Adipose tissue (tissue), 3 donors: ENCODE results near the gene BAG2. TPM values are rescaled to one million over a fixed set of nuclear protein-coding genes. Genes with fewer than 3 reads are reported as not detected.

Source experiments
- H3K27ac ChIP-seq: one replicate; pipeline ENCODE4 v1.5.1; 2013; ENCODE audit warnings: low read depth, low read length
- WGBS, 3 donors: extraction: QIAGEN DNeasy Blood & Tissue Kit; methylation state at CpG; one replicate each; pipeline ENCODE4 v1.1.7; 2013; 5-methylcytosine and 5-hydroxymethylcytosine counted together
- polyA plus RNA-seq, 3 donors: library from polyadenylated mRNA; stranded (reverse); fragments of 200-250 nt; gene quantifications; one replicate each; pipeline ENCODE4 v1.2.3, GENCODE V29; 2013
- donor health status: healthy with polysubstance abuse.
- donor health status: Bipolar disorder and iron deficiency.
- donor health status: healthy.

BAG2 gene
- polyA plus RNA-seq, 3 donors: 1.0 to 4.8 (median 2.3) TPM

DNA sequence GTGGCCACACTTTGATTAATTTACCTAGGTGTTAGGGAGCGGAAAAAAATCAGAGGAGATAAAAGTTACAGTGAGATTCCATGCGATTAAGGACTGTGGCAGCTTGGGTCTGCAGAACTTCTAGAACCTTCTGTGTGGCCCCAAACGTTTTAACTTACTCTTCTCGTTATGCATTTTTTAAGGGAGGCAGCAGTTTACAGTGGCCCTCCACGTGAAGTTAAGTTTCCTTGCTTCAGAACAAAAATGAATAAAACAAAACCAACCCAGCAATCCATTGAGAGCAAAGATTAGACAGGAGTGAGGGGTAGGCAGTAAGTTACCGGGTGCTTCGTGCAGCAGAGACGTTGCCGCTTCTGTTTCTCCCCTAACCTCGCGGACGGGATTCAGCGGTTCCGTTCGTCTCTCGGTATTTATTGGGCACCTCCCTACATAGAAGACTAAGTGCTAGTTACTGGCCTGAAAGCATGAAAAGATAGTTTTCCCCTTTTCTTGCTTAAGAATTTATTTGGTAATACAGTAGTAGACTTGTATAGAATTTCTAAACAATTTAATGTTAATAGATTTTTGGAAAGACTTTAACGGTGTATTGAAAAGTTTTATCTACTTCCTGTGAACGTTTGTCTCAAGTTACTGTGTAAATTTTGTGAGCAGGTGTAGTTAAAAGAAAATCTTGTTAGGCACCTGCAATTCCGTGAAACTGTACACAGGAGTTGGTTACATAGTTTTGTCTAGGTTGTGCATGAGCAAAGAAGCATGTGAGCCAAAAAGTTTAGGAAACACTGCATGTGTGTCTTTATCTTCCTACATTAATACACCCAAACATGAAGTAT lies 1.1 kb downstream of the BAG2 start:
- WGBS, 3 donors: 6 to 11% (median 10%) methylated on average over 19 of the region's 19 CpGs
- H3K27ac ChIP-seq: no peak overlapping the region

DNA sequence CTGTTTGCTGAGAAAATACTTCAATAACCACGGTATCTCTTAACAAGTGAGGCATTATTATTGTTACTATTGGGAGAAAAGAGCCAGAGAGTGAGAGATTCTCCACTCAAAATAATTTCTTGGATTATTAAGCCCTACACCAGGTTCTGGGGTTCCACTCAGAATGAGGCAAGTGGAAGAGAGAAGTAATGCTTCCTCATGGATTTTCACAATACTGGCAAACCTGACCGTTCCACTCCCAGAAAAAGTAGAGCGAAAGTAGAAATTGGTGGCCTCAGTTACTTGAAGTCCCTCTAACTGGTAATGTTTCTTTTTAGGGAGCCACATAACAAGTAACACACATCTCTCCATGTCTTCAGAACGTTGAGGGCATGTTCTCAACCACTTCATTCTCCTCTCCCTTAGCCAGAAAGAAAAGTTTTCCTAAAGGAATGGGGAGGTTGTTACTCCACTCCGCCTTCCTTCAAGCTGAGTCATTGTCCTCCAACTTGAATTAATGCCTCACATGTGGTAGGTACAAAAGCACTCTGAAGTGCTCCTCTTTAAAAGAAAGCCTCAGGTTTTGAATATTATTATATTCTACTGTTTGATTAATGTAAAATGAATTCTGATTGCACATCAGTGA lies 1.9 kb downstream of the BAG2 start:
- H3K27ac ChIP-seq: no peak overlapping the region
- 51 to 76% (median 53%) methylated on average over 5 of the region's 5 CpGs for WGBS, 3 donors

DNA sequence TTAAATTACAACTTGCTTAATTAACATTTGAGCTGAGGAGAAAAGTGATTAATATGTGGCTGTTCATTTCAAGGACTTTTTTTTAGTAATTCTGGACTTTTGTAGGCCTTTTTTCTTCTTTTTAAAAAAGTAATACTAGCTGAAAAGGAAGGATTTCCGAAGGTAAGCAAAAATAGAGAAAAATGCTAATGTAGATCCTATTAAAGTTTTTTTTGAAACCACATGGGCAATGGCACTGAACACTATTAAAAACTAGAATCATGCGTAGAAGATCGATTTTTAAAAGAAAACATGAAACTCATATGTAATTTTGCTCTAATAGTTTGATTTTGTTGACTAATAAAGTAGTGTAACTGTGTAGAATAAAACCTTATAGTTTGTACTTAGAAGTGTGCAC lies 2.4 kb downstream of the BAG2 start:
- no peak overlapping the region for H3K27ac ChIP-seq
- WGBS, 3 donors: 92 to 95% (median 94%) methylated on average over 3 of the region's 3 CpGs

DNA sequence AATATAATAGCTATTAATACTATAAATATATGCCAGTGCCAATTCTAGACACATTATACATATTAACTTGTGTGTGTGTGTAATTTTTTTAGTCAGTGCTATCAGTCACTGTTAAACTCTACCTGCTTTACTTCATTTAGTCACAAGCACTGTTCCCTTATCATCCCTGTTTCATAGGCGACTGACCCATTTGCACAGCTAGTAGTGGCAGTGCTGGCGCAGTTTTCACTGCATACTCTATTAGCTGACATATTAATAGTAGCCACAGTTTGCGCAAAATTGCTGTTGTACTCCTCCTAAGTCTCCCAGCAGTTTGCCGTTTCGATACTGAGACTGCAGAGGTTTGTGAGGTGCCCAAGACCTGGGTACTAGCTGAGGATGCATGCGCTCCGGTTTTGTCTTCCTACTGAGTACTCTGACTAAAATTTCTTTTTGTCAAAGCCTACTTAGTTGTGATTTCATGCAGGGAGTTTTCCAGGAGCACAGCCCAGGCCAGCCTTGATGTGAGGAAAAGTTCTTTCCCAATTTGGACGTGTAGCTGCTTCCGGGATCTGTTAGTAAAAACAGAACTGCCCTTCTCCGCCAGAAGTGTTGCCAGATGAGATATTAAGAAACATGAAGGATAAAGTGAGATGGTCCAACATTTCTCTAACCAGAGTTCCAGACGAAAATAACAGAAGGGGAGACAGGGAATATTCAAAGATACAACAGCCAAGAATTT lies 5.6 kb downstream of the BAG2 start:
- no peak overlapping the region for H3K27ac ChIP-seq
- WGBS, 3 donors: 62 to 81% (median 63%) methylated on average over 11 of the region's 11 CpGs

DNA sequence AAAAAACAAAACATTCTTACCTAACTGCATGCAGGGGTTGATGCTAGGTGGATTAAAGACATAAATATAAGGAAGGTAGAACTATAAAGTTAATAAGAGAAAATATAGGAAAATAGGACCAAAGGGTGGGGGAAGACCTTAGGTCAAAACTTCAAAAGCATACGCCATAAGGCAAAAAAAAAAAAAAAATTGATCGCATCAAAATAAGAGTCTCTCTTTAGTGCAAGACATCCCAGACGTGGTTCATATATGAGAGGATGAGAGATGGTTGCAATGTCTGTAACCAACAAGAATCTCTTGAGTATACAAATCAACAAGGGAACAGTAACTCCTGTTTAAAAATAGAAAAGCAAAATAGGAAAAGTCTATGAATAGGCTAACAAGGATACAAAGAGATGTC lies 8.5 kb downstream of the BAG2 start:
- WGBS, 3 donors: 86 to 96% (median 91%) methylated on average over 3 of the region's 3 CpGs
- H3K27ac ChIP-seq: no peak overlapping the region

DNA sequence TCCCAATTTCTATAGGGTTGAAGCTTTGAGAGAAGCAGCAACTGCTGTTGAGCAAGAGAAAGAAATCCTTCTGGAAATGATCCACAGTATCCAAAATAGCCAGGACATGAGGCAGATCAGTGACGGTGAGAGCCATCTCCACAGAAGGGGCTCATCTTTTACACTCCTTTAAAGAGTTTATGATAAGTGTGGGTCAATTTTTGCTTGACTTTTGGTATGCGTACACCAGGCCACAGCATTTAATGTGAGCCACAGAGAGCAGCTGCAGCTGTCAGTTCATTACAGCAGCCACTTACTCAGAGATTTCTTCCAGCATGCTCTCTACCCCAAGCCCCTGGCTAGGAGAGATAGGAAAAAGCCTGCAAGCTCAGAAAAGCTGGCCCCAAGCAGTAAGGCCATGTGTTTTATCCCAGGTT lies 9.9 kb downstream of the BAG2 start:
- 90% methylated on average over 2 of the region's 2 CpGs for WGBS, 3 donors
- H3K27ac ChIP-seq: no peak overlapping the region

DNA sequence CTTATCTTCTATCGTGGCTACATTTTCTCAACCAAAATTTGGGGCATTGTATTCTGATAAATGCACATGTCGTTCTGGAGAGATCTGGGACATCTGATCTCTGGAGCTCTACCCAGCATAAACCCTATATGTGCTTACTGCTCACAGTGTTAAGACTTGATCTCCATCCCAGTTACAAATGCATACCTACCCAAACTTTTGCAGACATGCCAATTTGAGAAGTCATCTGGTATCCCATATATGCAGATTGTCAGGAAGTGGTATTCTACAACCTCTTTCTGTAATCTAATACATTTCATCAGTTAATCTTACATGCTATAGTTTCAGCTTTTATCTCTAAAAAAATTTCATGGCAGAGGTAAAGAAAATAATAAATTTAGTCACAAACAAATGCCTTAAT lies 11.2 kb downstream of the BAG2 start:
- H3K27ac ChIP-seq: no peak overlapping the region
- 81 to 92% (median 87%) methylated on average over 2 of the region's 2 CpGs for WGBS, 3 donors

DNA sequence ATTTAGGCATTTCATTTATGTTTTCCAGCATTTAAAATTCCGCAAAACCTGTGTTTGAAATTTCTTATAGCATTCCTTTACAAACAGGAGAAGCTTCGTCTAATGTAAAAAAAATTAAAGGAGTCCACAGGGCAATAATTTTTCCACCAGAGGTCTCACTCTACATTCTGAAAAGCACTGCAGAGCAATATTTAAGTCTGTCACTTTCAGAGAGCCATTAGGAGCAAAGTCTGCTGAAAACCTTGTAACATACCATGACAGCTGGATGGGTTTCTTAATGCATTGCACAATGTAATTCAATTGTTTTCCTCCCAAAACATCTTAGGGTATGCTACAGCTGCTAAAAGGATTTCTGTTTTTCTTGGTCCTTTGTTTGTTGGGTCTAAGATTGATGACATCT lies 18.0 kb downstream of the BAG2 start:
- 71 to 76% (median 73%) methylated on average over 2 of the region's 2 CpGs for WGBS, 3 donors
- H3K27ac ChIP-seq: no peak overlapping the region

DNA sequence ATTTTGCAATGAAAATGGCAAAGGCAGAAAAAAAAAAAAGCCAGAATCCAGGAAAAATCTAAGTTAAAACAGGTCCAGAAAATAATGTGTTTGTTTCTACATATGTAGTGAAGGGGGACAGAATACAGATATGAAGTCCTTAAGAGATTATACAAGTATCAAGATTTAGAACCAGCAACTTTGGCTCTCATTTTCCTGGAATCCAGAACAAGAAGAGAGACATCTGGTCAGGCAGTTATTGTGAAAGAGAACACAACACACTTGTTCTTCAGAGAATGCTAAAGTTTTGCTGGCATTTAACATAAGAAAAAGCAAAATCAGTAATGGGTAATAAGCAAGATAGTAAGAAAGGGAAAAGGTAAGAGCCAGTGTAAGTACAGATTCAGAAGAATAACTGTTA lies 21.1 kb downstream of the BAG2 start:
- no peak overlapping the region for H3K27ac ChIP-seq

DNA sequence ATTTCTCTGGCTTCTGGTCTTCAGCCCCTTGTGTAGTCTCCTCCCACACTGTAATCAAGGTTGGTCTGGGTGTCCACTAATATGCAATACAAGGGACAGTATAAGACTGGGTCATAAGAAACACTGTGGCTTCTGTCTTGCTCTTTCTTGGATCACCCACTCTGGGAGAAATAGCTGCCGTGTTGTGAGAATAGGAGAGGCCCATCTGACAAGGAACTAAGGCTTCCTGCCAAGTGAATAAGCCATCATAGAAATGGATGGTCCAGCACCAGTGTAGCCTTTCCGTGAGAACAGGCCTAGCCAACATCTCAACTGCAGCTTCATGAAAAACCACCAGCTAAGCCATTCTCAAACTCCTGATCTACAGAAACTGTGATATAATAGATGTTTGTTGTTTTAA lies 23.3 kb downstream of the BAG2 start:
- 84 to 86% (median 85%) methylated on average over 2 of the region's 2 CpGs for WGBS, 3 donors
- no peak overlapping the region for H3K27ac ChIP-seq

DNA sequence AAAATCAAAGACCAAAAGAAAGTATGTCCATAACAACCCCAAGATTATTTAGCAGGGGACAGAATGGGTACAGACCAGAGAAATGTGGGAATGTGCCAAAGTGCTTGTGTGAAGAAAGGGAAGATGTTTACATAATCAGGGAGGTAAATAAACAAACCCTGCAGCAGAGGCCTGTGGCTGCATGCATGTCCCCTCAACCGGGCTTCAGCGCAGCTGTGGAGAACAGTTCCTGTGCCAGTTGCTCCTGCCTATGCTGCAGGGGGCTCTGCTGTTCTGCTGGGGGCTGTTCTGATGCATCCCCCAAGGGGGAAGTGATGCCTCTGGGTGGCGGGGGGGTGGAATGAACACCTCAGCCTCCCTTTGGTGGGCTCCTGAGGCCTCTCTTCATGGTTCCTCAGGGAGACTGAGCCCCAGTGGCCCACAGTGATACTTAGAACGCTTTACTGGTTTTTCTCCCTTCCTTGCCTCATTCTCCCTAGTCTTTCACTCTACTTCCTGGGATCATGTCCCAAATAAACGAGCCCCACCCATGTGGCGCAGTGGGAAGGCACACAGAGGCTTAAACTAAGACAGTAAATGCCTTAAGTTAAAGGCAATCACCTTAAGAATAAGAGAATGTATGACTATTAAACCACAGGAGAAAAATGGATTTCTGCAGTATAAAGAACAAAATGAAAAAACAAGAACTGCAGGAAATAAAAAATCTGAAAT lies 27.0 kb downstream of the BAG2 start:
- WGBS, 3 donors: 71 to 85% (median 76%) methylated on average over 6 of the region's 6 CpGs
- H3K27ac ChIP-seq: no peak overlapping the region

DNA sequence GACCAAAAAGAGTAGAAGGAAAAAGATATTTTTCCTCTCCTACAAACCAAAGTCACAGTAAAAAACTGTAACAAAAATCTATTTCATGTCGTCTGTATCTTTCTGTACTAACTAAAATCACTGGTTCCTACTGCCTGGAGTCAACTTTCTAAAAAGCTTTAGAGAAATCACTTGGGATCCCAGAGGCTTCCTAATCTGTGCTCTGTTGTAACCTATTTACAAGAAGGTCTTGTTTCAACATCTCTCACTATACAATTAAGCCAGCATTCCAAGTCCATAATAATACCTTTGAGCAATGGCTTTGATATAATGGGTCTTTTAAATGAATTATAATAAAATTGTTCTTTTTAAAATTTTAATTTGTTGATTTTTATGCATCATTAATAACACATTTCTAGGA lies 29.6 kb downstream of the BAG2 start:
- 62 to 83% (median 75%) methylated on average over 1 of the region's 1 CpG for WGBS, 3 donors
- H3K27ac ChIP-seq: no peak overlapping the region

DNA sequence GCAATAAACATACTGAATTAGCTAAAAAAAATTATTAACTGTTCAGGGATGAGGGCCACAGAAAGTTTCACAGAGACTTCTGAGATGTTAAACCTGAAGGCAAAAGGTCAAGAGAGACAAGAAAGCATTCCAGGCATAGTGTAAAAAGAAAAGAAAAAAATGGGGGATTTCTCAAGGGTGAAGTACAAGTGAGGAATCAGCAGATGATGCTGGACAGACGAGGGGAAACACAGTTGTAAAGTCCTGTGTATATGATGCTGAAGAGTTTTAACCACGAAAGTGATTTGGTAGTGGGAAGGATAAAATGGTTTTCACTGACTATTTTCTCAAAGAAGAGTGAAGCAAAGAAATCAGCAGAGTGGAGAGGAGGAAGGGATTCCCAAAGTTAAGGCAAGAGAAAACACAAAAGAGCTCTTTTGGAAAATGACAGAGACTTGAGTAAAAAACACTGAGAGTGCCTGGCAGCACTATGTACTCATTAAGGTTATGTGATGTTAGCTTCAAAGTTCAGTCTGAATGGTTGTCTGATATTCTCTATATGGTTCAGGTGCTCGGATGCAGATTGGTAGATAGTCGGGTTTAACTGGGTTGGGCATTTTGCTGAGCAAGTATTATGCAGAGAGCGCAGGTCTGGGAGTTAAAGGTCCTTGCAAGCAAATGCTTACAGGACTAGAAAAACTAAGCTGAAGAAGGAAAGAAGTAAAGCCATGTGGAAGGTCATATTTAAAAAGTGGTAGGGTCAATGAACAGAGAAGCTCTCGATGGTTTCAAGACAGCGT lies 33.6 kb downstream of the BAG2 start:
- 84 to 91% (median 90%) methylated on average over 7 of the region's 7 CpGs for WGBS, 3 donors
- H3K27ac ChIP-seq: no peak overlapping the region

DNA sequence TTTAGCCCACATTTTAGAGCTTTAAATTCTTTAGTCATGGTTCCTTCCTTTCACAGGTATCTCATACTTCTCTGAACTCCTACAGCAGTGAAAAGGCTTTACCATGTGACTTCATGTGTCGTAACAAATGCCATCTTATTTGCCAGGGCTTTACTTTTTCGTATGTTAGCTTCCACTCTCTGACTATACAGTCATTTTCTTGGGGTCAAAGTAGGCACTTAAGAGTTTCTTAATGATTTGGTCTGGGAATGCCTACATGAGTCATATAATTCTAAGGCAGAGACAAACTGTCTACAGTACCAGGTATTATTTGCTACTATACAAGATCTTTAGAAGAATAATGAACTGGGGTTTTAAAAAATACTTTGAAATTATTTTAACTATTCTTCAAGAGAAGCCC lies 35.0 kb downstream of the BAG2 start:
- 79 to 85% (median 80%) methylated on average over 2 of the region's 2 CpGs for WGBS, 3 donors
- H3K27ac ChIP-seq: no peak overlapping the region

DNA sequence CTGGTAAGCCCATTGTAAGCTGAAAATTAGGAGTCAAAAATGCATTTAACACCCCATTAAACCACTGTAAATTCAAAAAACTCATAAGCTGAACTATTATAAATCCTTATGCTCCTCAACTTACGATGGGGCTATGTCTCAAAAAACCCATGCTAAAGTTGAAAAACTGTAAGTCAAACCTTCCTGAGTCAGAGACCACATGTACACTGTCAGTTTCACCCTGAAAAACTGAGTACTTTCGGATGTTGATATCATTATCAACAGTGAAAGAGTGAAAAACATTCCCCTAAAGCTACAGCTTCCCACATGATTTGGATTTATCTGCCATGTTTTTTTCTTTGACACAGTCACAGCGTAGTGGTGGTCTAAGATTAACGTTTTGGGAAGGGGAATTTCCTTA lies 35.7 kb downstream of the BAG2 start:
- whole genome bisulfite sequencing, 3 donors: 94 to 98% (median 95%) methylated on average over 4 of the region's 4 CpGs
- H3K27ac ChIP-seq: no peak overlapping the region

DNA sequence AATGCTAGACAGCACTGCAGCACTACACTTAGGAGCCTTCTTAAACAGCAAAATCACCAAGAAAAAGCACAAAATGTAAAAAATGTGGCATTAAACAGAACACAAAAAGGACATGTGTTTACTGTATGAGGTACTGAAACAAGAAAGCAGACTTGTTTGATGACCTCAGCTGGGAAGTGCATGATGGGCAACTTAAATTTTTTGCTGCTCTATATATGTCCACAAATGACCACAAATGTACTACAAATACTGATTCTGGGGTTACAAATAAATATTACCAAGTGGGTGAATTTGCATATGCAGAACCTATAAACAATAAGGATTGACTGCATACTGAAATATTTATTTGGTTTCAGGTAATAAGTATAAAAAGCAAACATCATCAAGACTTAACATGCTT lies 36.9 kb downstream of the BAG2 start:
- no peak overlapping the region for H3K27ac ChIP-seq

DNA sequence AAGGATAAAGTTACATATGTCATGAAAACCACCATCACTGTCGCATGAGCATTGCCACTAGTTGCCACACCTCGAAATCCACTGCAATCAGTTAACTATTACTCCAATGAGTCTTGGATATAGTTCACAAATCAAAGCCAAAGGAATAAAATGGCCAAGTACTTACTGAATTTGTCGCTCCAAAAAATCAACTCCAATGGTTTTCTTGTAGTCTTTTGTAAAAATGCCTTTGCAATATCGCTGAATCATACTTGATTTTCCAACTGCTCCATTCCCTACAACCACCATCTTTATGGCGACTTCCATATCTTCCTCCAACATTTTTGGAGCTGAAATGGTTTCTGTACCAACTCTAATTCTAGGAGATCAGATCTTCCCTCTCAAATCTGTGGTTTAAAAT lies 37.9 kb downstream of the BAG2 start:
- no peak overlapping the region for H3K27ac ChIP-seq
- 93 to 97% (median 96%) methylated on average over 5 of the region's 5 CpGs for WGBS, 3 donors

DNA sequence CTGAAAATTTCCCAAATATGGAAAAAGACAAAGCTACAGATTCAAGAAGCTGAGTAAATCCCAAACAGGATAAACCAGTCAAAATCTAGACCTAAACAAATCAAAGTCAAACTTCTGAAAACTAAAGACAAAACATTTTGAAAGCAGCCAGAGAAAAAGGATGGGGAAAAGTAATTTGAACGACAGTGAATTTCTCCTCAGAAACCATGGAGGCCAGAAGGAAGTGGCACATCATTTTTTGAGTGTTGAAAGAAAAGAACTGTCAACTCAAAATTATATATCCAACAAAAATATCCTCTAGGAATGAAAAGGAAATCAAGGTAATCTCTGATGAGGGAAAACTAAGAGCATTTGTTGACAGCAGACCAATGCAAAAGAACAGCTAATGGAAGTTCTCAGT lies 43.1 kb downstream of the BAG2 start:
- H3K27ac ChIP-seq: no peak overlapping the region
- WGBS, 3 donors: 91 to 100% (median 97%) methylated on average over 1 of the region's 1 CpG
